K562 (cell line): ENCODE data around the gene PACRG. TPM values are rescaled to one million over a fixed set of nuclear protein-coding genes. Genes with fewer than 3 reads are reported as not detected.

Source experiments
- ATAC-seq: fragments of 200-7000 bp; cut with Tn5 transposase; 3 replicates; pipeline ENCODE4 v1.9.1; 2020; ENCODE audit warnings: moderate library complexity
- BruUV-seq: library from RNA; stranded (reverse); fragments of 400-500 nt; replicated peaks from 2 replicates; lab custom pipeline; 2021; lab: Mats Ljungman, UMichigan
- CTCF ChIA-PET: fragments of 300-600 bp; formaldehyde crosslinking; extraction: SDS; loops from one replicate; lab custom pipeline; 2021; ENCODE audit warnings: low intra/inter-chr PET ratio; lab: Yijun Ruan, JAX
- POLR2A ChIA-PET: fragments of 300-600, 350-650 bp; sonication (Branson Sonifier 250); formaldehyde crosslinking; extraction: SDS; loops from one replicate; lab custom pipeline; 2021; ENCODE audit warnings: antibody characterized with exemption, inconsistent platforms; lab: Yijun Ruan, JAX
- DNase-seq, 4 experiments: peaks; one replicate each; pipeline versions ENCODE4 v3.0.0 to v3.0.0-alpha.2; 2011 to 2018; ENCODE audit warnings: low spot score in 3 of 4, mixed read lengths in 3 of 4; ENCODE audit errors: extremely low read depth in 1 of 4
- FAIRE-seq: peaks from 2 replicates; lab custom pipeline; 2011; peaks lifted over from hg19 to GRCh38; lab: Jason Lieb, UNC
- H2AFZ ChIP-seq: 2 replicates; pipeline ENCODE4 v1.6.0; 2011; ENCODE audit warnings: low read depth, low read length, control low read depth, inconsistent platforms
- H3K27ac ChIP-seq: fragments of 200-600 bp; 3 replicates; pipeline ENCODE4 v1.8.0; 2011; ENCODE audit warnings: low read depth, mild to moderate bottlenecking, control low read depth, inconsistent platforms, low read length, moderate library complexity, mixed read lengths; ENCODE audit errors: extremely low read depth
- H3K27me3 ChIP-seq, 2 experiments: fragments of 300-600 bp in 1 of 2; 2 replicates in 1 of 2; 3 replicates in 1 of 2; pipeline versions ENCODE4 v1.6.0 to v1.8.0; 2011; ENCODE audit warnings: inconsistent platforms in 2 of 2, low read length in 2 of 2, mild to moderate bottlenecking in 1 of 2, mixed read lengths in 1 of 2, moderate library complexity in 1 of 2; ENCODE audit not compliant: control insufficient read depth in 2 of 2, insufficient read depth in 2 of 2
- H3K36me3 ChIP-seq: fragments of 300-600 bp; 3 replicates; pipeline ENCODE4 v1.8.0; 2011; ENCODE audit warnings: mild to moderate bottlenecking, low read length, inconsistent platforms; ENCODE audit not compliant: control insufficient read depth, insufficient read depth
- H3K4me1 ChIP-seq, 2 experiments: fragments of 200-600 bp in 1 of 2; replicated peaks in 1 of 2; 2 replicates in 1 of 2; 3 replicates in 1 of 2; pipeline versions ENCODE4 v1.5.1 to v1.8.0; 2011; ENCODE audit warnings: inconsistent platforms in 2 of 2, low read length in 2 of 2, mild to moderate bottlenecking in 1 of 2, mixed read lengths in 1 of 2, moderate library complexity in 1 of 2; ENCODE audit not compliant: control insufficient read depth in 2 of 2, insufficient read depth in 2 of 2
- H3K4me2 ChIP-seq: 2 replicates; pipeline ENCODE4 v1.6.1; 2011; ENCODE audit warnings: low read length, control low read depth, inconsistent platforms, mixed read lengths; ENCODE audit not compliant: insufficient read depth
- H3K4me3 ChIP-seq: fragments of 200-600 bp; sonication (generic), shearing (Covaris generic); 2 replicates; pipeline ENCODE4 v1.5.1; 2016; ENCODE audit warnings: control low read depth, inconsistent platforms
- H3K79me2 ChIP-seq: fragments of 200-600 bp; 3 replicates; pipeline ENCODE4 v1.8.0; 2011; ENCODE audit warnings: low read length, inconsistent platforms; ENCODE audit not compliant: control insufficient read depth, insufficient read depth
- H3K9ac ChIP-seq, 2 experiments: 2 replicates each; pipeline versions ENCODE4 v1.6.0 to v1.6.1; 2011; ENCODE audit warnings: low read depth in 2 of 2, low read length in 2 of 2, control low read depth in 1 of 2, inconsistent platforms in 1 of 2, mild to moderate bottlenecking in 1 of 2, mixed read lengths in 1 of 2; ENCODE audit not compliant: insufficient read depth in 1 of 2
- H3K9me1 ChIP-seq: one replicate; pipeline ENCODE4 v1.6.0; 2011; ENCODE audit warnings: inconsistent platforms, mild to moderate bottlenecking, low read length, moderate library complexity; ENCODE audit not compliant: control insufficient read depth, insufficient read depth
- H3K9me3 ChIP-seq: replicated peaks from 2 replicates; pipeline ENCODE4 v1.5.1; 2011; ENCODE audit warnings: low read depth, low read length, inconsistent platforms; ENCODE audit not compliant: control insufficient read depth, insufficient read depth
- H4K20me1 ChIP-seq: replicated peaks from 2 replicates; pipeline ENCODE4 v1.6.1; 2011; ENCODE audit warnings: low read length, inconsistent platforms, mixed read lengths; ENCODE audit not compliant: control insufficient read depth, insufficient read depth
- CBX2 ChIP-seq: fragments of 200-600 bp; sonication (generic); IDR thresholded peaks from one replicate; pipeline ENCODE4 v1.6.1; 2012; ENCODE audit warnings: mild to moderate bottlenecking, low read length, inconsistent platforms; ENCODE audit not compliant: insufficient read depth, poor library complexity, severe bottlenecking
- CC2D1A ChIP-seq: fragments of 450-650 bp; IDR thresholded peaks from 2 replicates; pipeline ENCODE4 v1.6.1; 2017; ENCODE audit warnings: mild to moderate bottlenecking
- CEBPB ChIP-seq: fragments of 450-650 bp; IDR thresholded peaks from 2 replicates; pipeline ENCODE4 v1.6.1; 2016; ENCODE audit warnings: missing genetic modification characterization, missing compliant biosample characterization
- CEBPG ChIP-seq, 3 experiments: fragments of 200-800 bp in 1 of 3; sonication (Bioruptor generic) in 1 of 3; sonication (generic) in 1 of 3; formaldehyde crosslinking in 1 of 3; IDR thresholded peaks in 2 of 3; conservative IDR thresholded peaks in 1 of 3; 2 replicates each; pipeline versions ENCODE4 v1.6.1 to v1.8.0; 2016 to 2022; ENCODE audit warnings: missing compliant biosample characterization in 2 of 3, missing genetic modification characterization in 2 of 3, mild to moderate bottlenecking in 1 of 3, missing genetic modification reagents in 1 of 3
- CHCHD3 ChIP-seq: fragments of 250-450 bp; sonication (Bioruptor Pico); IDR thresholded peaks from 2 replicates; pipeline ENCODE4 v2.1.2; 2022; ENCODE audit warnings: mild to moderate bottlenecking
- EGR1 ChIP-seq: fragments of 450-650 bp; conservative IDR thresholded peaks from 2 replicates; pipeline ENCODE4 v1.6.1; 2017; ENCODE audit warnings: mild to moderate bottlenecking
- PATZ1 ChIP-seq: fragments of 250-450 bp; sonication (Bioruptor Pico); IDR thresholded peaks from 2 replicates; pipeline ENCODE4 v1.5.0; 2020; ENCODE audit warnings: mild to moderate bottlenecking, borderline replicate concordance
- RBM14 ChIP-seq: fragments of 200-400 bp; formaldehyde crosslinking; IDR thresholded peaks from 2 replicates; pipeline ENCODE4 v1.6.1; 2018; ENCODE audit warnings: low read depth, mild to moderate bottlenecking, low read length, moderate library complexity, borderline replicate concordance; ENCODE audit not compliant: insufficient read depth
- RUNX1 ChIP-seq: sonication (generic); IDR thresholded peaks from 2 replicates; pipeline ENCODE4 v1.6.1; 2016; ENCODE audit warnings: antibody characterized with exemption, low read depth
- SREBF2 ChIP-seq: sonication (generic); formaldehyde crosslinking; IDR thresholded peaks from 2 replicates; pipeline ENCODE4 v1.4.0; 2020; ENCODE audit warnings: mild to moderate bottlenecking, missing genetic modification reagents
- TBL1XR1 ChIP-seq, 2 experiments: IDR thresholded peaks; 2 replicates each; pipeline ENCODE4 v1.6.1; 2012; ENCODE audit warnings: improper control_type of control experiment in 2 of 2, low read length in 2 of 2, mild to moderate bottlenecking in 1 of 2
- ZNF140 ChIP-seq: fragments of 250-450 bp; sonication (Bioruptor Pico); IDR thresholded peaks from 2 replicates; pipeline ENCODE4 v1.8.0; 2021; ENCODE audit warnings: moderate library complexity, mild to moderate bottlenecking, inconsistent platforms
- ZNF232 ChIP-seq: sonication (generic); formaldehyde crosslinking; IDR thresholded peaks from 2 replicates; pipeline ENCODE4 v1.8.0; 2022; ENCODE audit warnings: mild to moderate bottlenecking, missing genetic modification reagents
- ZNF324 ChIP-seq: fragments of 250-450 bp; sonication (Bioruptor Pico); IDR thresholded peaks from 2 replicates; pipeline ENCODE4 v1.4.0; 2020; ENCODE audit warnings: mild to moderate bottlenecking
- WGBS: fragments of 100-300 bp; shearing (Covaris generic); methylation state at CpG from one replicate; pipeline ENCODE4 v1.1.6; 2016; ENCODE audit warnings: low coverage, mixed read lengths; ENCODE audit not compliant: insufficient coverage; ENCODE audit errors: missing lambda C conversion rate; 5-methylcytosine and 5-hydroxymethylcytosine counted together
- in situ Hi-C: fragments of 300-500 bp; cut with MboI; formaldehyde crosslinking; loops from 4 replicates; pipeline ENCODE4 v1.15.0; 2018; ENCODE audit warnings: inconsistent platforms, mixed read lengths
- intact Hi-C: fragments of 100-400 bp; cut with micrococcal nuclease; formaldehyde crosslinking; loops from 2 replicates; pipeline ENCODE4 v1.14.2; 2022
- polyA plus RNA-seq, 8 experiments: library from polyadenylated mRNA; depleted of rRNA in 4 of 8; stranded (reverse) in 5 of 8; unstranded in 3 of 8; fragments of >200 nt; fragmentation: Nextera tagmentation in 2 of 8; fragmentation: Illumina TruSeq in 1 of 8; extraction: Ambion mirVana in 2 of 8; extraction: Trizol in 1 of 8; gene quantifications; 2 replicates each; pipeline versions ENCODE4 v1.2.1 to v1.2.3, GENCODE V29; 2011 to 2014; ENCODE audit warnings: inconsistent platforms in 1 of 8, missing spikeins in 1 of 8
- total RNA-seq, 7 experiments: library from RNA; depleted of rRNA in 6 of 7; stranded (reverse); fragments of >200 nt in 6 of 7; fragmentation: Illumina TruSeq in 2 of 7; extraction: Trizol in 2 of 7; gene quantifications; 2 replicates each; pipeline versions ENCODE4 v1.2.1 to v1.2.3, GENCODE V29; 2011 to 2021; ENCODE audit warnings: low replicate concordance in 1 of 7

PACRG gene
- total and polyA plus RNA-seq, 9 of the 15 experiments (the other 6 are each of a cell fraction or from before 2014, with no cell fraction given), result 0.04 TPM; not detected in 8

- Histone ChIP-seq H3K4me1 (no peaks in the 10 kb centered on the region), H3K9me3 (no peaks in the 10 kb centered on the region), H3K27me3 (peaks cover 3 to 24% of the 10 kb centered on the region in 2 experiments; a peak in 3 of 5 replicates), H3K4me3 (no peak overlapping the region), H3K79me2 (no peaks in the 10 kb centered on the region), H3K9me1 (no peaks in the 10 kb centered on the region), H4K20me1 (no peaks in the 10 kb centered on the region), H3K36me3 (no peaks in the 10 kb centered on the region), H2AFZ (no peak overlapping the region), H3K9ac (no peak overlapping the region), H3K27ac (no peak overlapping the region), H3K4me2 (no peak overlapping the region)
- CTCF ChIA-PET, result no interaction called here
- POLR2A ChIA-PET, result no interaction called here
- FAIRE-seq (no peak), DNase-seq (no peak), ATAC-seq (no peak)
- in situ Hi-C loops, result no loop called here
- BruUV-seq, result no TSS peak
- 0% methylated on average over 6 of the region's 6 CpGs for WGBS
- intact Hi-C loops, result no loop called here
- TF ChIP-seq ZNF324, result no peak
- TF ChIP-seq CEBPB, result peak; percentile 76
- no peak for TF ChIP-seq CEBPG (CRISPR knock-in tag; IDR thresholded peaks at IDR 0.05)
- peak; percentile 21 to 72; a peak in 2 of 4 replicates for TF ChIP-seq CEBPG (tag; conservative IDR thresholded peaks at IDR 0.05 in 1 of 2, IDR thresholded peaks at IDR 0.05 in 1 of 2)
These were observed 405.9 kb downstream of the PACRG start for GRCh38 chr6:163133691-163134090.

- BruUV-seq, result no TSS peak
These were observed 409.1 kb downstream of the PACRG start for GRCh38 chr6:163136681-163137397.

More at GRCh38 chr6:163136681-163137397, 409.1 kb downstream of the PACRG start:
- Histone ChIP-seq H3K36me3 (no peaks in the 10 kb centered on the region), H3K4me3 (no peak overlapping the region), H3K9ac (no peak overlapping the region), H3K4me2 (no peak overlapping the region), H4K20me1 (no peaks in the 10 kb centered on the region), H2AFZ (no peak overlapping the region), H3K79me2 (no peaks in the 10 kb centered on the region), H3K9me3 (no peaks in the 10 kb centered on the region), H3K27ac (no peak overlapping the region), H3K27me3 (peaks cover 3 to 24% of the 10 kb centered on the region in 2 experiments; a peak in 3 of 5 replicates), H3K4me1 (no peaks in the 10 kb centered on the region), H3K9me1 (no peaks in the 10 kb centered on the region)
- in situ Hi-C loops (no loop called here), intact Hi-C loops (no loop called here)
- ChIA-PET CTCF (no interaction called here), POLR2A (interaction anchor here (1.5 kb wide), 1 partner anchor 10 kb away, joined by 4 read pairs; no protein-coding TSS in a partner anchor)
- no peak for FAIRE-seq
- TF ChIP-seq TBL1XR1 (IDR thresholded peaks at IDR 0.05; ENCODE audit: low read length in 2 of 2) (no peak), ZNF140 (no peak), CBX2 (no peak), CHCHD3 (no peak), EGR1 (no peak), CC2D1A (no peak), PATZ1 (CRISPR knock-in tag) (no peak), RBM14 (no peak), RUNX1 (no peak), SREBF2 (CRISPR knock-in tag) (no peak), ZNF232 (CRISPR knock-in tag) (no peak)
- no peak for DNase-seq
- WGBS, result 3% methylated on average over 10 of the region's 10 CpGs
- ATAC-seq, result no peak
